Brain microvascular endothelial cell (primary cell): Measurements from ENCODE around the gene THOC7.

Experiments
- DNase-seq: peaks from one replicate; pipeline ENCODE4 v3.0.0-alpha.2; 2020
- H3K27ac ChIP-seq: fragments of 250-450 bp; sonication (Bioruptor Pico); 2 replicates; pipeline ENCODE4 v1.5.1; 2020; ENCODE audit warnings: mild to moderate bottlenecking, moderate library complexity
- H3K27me3 ChIP-seq: fragments of 250-450 bp; sonication (Bioruptor Pico); replicated peaks from 2 replicates; pipeline ENCODE4 v1.5.1; 2020; ENCODE audit warnings: mild to moderate bottlenecking
- H3K36me3 ChIP-seq: fragments of 250-450 bp; sonication (Bioruptor Pico); replicated peaks from 2 replicates; pipeline ENCODE4 v1.5.1; 2020; ENCODE audit warnings: mild to moderate bottlenecking
- H3K4me3 ChIP-seq: 2 replicates; pipeline ENCODE4 v1.5.1; 2011; ENCODE audit warnings: low read depth, mild to moderate bottlenecking, control low read depth, low read length, moderate library complexity
- in situ Hi-C: cut with HindIII; loops from 2 replicates; pipeline ENCODE4 v1.10.0; 2017; ENCODE audit warnings: low sequenced_read_pairs, low pct_ligation_motif_present
- TF ChIP-seq, protein P1 (sequence below): IDR thresholded peaks from 2 replicates; pipeline ENCODE4 v1.5.1; 2011; ENCODE audit warnings: low read depth, mild to moderate bottlenecking, moderate library complexity, low read length, control low read depth, inconsistent platforms; ENCODE audit errors: missing control alignments

THOC7 gene

GRCh38 chr3:63910001-63910400 lies 46.4 kb upstream of the THOC7 start:
- in situ Hi-C loops = no loop called here
- Histone ChIP-seq H3K4me3 (no peak overlapping the region), H3K27ac (no peak overlapping the region), H3K27me3 (no peaks in the 10 kb centered on the region), H3K36me3 (peaks cover 2% of the 10 kb centered on the region)
- TF ChIP-seq, protein P1, sequence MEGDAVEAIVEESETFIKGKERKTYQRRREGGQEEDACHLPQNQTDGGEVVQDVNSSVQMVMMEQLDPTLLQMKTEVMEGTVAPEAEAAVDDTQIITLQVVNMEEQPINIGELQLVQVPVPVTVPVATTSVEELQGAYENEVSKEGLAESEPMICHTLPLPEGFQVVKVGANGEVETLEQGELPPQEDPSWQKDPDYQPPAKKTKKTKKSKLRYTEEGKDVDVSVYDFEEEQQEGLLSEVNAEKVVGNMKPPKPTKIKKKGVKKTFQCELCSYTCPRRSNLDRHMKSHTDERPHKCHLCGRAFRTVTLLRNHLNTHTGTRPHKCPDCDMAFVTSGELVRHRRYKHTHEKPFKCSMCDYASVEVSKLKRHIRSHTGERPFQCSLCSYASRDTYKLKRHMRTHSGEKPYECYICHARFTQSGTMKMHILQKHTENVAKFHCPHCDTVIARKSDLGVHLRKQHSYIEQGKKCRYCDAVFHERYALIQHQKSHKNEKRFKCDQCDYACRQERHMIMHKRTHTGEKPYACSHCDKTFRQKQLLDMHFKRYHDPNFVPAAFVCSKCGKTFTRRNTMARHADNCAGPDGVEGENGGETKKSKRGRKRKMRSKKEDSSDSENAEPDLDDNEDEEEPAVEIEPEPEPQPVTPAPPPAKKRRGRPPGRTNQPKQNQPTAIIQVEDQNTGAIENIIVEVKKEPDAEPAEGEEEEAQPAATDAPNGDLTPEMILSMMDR = no peak
- no peak for DNase-seq

DNA sequence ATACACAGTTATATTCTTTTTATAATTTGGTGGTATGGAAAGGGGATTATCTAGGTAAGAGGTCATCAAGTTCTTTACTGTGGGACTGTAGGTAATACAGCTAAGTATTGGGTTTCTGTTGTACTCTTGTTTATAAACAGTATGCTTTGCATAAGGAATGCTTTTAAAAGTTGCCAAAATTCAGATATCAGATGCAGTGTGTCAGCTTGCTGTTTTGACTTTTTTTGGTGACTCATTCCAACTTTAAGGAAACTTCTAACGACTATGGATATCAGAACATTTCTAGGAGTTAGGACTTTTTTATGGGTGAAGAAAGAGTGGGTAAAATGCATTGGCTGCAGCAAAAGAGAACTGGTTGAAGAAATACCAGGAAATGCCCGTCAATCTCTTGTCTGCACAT lies 45.8 kb upstream of the THOC7 start:
- in situ Hi-C loops = no loop called here
- no peak overlapping the region for H3K27ac ChIP-seq
- no peak for DNase-seq
- no peaks in the 10 kb centered on the region for H3K36me3 ChIP-seq
- H3K27me3 ChIP-seq = no peaks in the 10 kb centered on the region
- H3K4me3 ChIP-seq = no peak overlapping the region
- TF ChIP-seq, protein P1 = no peak

DNA sequence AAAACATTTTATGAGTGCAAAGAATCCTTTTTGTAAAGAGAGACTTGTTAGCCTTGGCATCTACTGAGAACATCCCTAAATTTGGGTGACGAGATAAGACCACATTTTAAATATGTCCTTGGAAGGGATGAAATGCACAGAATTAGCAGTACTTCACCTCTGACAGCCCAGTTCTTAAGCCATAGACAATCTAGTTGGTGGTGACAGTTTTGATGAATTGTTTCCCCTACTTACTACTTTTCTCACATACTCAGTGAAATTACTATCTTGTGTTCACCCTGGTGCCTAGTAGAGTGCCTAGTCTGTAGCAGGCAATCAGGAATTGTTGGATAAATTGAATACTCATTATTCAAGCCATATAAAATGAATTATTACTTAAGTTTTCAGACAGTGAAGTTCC lies 45.2 kb upstream of the THOC7 start:
- Histone ChIP-seq H3K27ac (no peak overlapping the region), H3K36me3 (no peaks in the 10 kb centered on the region), H3K27me3 (no peaks in the 10 kb centered on the region), H3K4me3 (no peak overlapping the region)
- in situ Hi-C loops = no loop called here
- no peak for DNase-seq
- TF ChIP-seq, protein P1 = no peak

DNA sequence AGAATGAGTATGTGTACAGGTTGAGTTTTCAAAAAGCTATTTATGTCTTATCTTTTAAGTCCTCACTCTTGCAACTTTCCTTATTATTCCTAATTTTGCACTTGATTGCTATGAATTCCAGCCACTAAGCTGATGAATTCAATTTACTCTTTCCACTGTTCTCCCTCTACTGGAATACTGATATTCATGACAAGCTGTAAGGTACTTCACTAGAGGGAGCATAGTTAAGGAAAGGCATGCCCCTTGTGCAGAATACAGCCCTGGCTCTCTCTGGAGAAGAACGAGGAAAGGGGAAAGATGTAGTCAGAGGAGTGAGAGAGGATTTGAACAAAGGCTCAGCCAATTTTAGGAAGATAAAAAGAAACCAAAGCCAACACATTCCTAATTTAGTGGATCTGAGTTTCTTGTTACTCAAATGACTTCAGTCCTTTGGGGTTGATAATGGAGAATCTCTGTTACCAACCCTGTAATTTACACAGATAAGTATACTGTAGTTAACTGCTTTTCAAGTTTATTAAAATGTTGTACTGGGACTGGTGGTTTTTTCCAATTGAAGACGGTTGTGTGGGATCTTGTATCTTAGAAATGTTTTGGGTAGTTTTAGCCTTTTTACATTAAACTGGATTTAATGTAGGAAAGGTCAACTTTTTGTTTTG lies 44.6 kb upstream of the THOC7 start:
- no peak for DNase-seq
- TF ChIP-seq, protein P1 = peak; percentile 50
- Histone ChIP-seq H3K4me3 (no peak overlapping the region), H3K36me3 (no peaks in the 10 kb centered on the region), H3K27ac (no peak overlapping the region), H3K27me3 (no peaks in the 10 kb centered on the region)
- in situ Hi-C loops = no loop called here

GRCh38 chr3:63905731-63906620 lies 42.4 kb upstream of the THOC7 start:
- H3K27ac ChIP-seq = no peak overlapping the region
- no peak overlapping the region for H3K4me3 ChIP-seq
- no peaks in the 10 kb centered on the region for H3K27me3 ChIP-seq
- no peaks in the 10 kb centered on the region for H3K36me3 ChIP-seq
- DNase-seq = no peak
- TF ChIP-seq, protein P1 = no peak
- in situ Hi-C loops = no loop called here
